T-cell (primary cell): ENCODE data around the gene GPRIN3. TPM values are rescaled to one million over a fixed set of nuclear protein-coding genes. Genes with fewer than 3 reads are reported as not detected.
"Not testable (repeated sequence)": the region's sequence is repeated elsewhere in the genome, so short reads cannot be mapped to it uniquely, and the experiment has no call there.

ENCODE experiments used
- ATAC-seq, 4 experiments: fragments of 200-7000 bp in 3 of 4; fragments of 150-1000 bp in 1 of 4; cut with Tn5 transposase; replicated peaks in 1 of 4; 1 replicate in 3 of 4; 2 replicates in 1 of 4; pipeline ENCODE4 v1.10.0; 2021; ENCODE audit warnings: moderate library complexity in 3 of 4, mild to moderate bottlenecking in 2 of 4, moderate number of reproducible peaks in 1 of 4
- CTCF ChIA-PET, 2 donors: fragments of 300-600 bp; sonication (Branson Sonifier 250); formaldehyde crosslinking; loops; one replicate each; lab custom pipeline; 2022; ENCODE audit warnings: antibody characterized with exemption in 2 of 2; lab: Charles Lee
- POLR2A ChIA-PET, 2 donors: fragments of 300-600 bp; sonication (Branson Sonifier 250); formaldehyde crosslinking; loops; one replicate each; lab custom pipeline; 2022; ENCODE audit warnings: antibody characterized with exemption in 2 of 2; lab: Charles Lee
- DNase-seq, 35 experiments: peaks; one replicate each; pipeline versions ENCODE4 v3.0.0 to v3.0.0-alpha.2; 2013 to 2023
- H3K27ac ChIP-seq: one replicate; pipeline ENCODE4 v1.5.1; 2013; ENCODE audit warnings: low read length
- H3K27me3 ChIP-seq, 2 experiments: replicated peaks in 1 of 2; 1 replicate in 1 of 2; 2 replicates in 1 of 2; pipeline versions ENCODE4 v1.6.1 to v1.7.0; 2013; ENCODE audit warnings: low read length in 1 of 2, mixed read lengths in 1 of 2; ENCODE audit not compliant: control insufficient read depth in 2 of 2, insufficient read depth in 2 of 2; ENCODE audit errors: extremely low read depth in 1 of 2
- H3K36me3 ChIP-seq, 2 donors: 1 replicate in 1 of 2; 2 replicates in 1 of 2; pipeline versions ENCODE4 v1.6.1 to v1.7.0; 2013; ENCODE audit warnings: low read length in 1 of 2; ENCODE audit not compliant: control insufficient read depth in 2 of 2, insufficient read depth in 1 of 2; ENCODE audit errors: extremely low read depth in 1 of 2
- H3K4me1 ChIP-seq, 2 experiments: 1 replicate in 1 of 2; 2 replicates in 1 of 2; pipeline versions ENCODE4 v1.6.1 to v1.7.0; 2013; ENCODE audit warnings: low read length in 2 of 2, mixed read lengths in 1 of 2; ENCODE audit not compliant: insufficient read depth in 2 of 2, control insufficient read depth in 1 of 2; ENCODE audit errors: extremely low read depth in 1 of 2
- H3K4me3 ChIP-seq, 2 donors: 1 replicate in 1 of 2; 2 replicates in 1 of 2; pipeline versions ENCODE4 v1.5.1 to v1.7.0; 2013; ENCODE audit warnings: mild to moderate bottlenecking in 2 of 2, low read length in 1 of 2, moderate library complexity in 1 of 2; ENCODE audit not compliant: control insufficient read depth in 1 of 2; ENCODE audit errors: extremely low read depth in 1 of 2
- H3K9me3 ChIP-seq: 2 replicates; pipeline ENCODE4 v1.7.0; 2013
- H3K27ac Mint-ChIP-seq, 2 donors: one replicate each; pipeline ENCODE4 v1.8.0; 2020 to 2021; ENCODE audit warnings: mild to moderate bottlenecking in 2 of 2, mixed read lengths in 2 of 2
- H3K27me3 Mint-ChIP-seq, 2 donors: one replicate each; pipeline ENCODE4 v1.8.0; 2021 to 2022; ENCODE audit warnings: mixed read lengths in 2 of 2
- H3K36me3 Mint-ChIP-seq: one replicate; pipeline ENCODE4 v1.8.0; 2021; ENCODE audit warnings: mixed read lengths
- H3K4me1 Mint-ChIP-seq, 3 donors: one replicate each; pipeline ENCODE4 v1.8.0; 2020 to 2022; ENCODE audit warnings: mixed read lengths in 3 of 3, mild to moderate bottlenecking in 1 of 3
- H3K4me3 Mint-ChIP-seq, 3 donors: one replicate each; pipeline ENCODE4 v1.8.0; 2020 to 2022; ENCODE audit warnings: mild to moderate bottlenecking in 3 of 3, mixed read lengths in 3 of 3, moderate library complexity in 3 of 3
- H3K9me3 Mint-ChIP-seq, 3 donors: one replicate each; pipeline ENCODE4 v1.8.0; 2020 to 2022; ENCODE audit warnings: mixed read lengths in 3 of 3
- WGBS: methylation state at CpG from one replicate; pipeline ENCODE4 v1.1.5; 2013; ENCODE audit warnings: missing lambda C conversion rate; ENCODE audit not compliant: insufficient coverage; 5-methylcytosine and 5-hydroxymethylcytosine counted together
- total RNA-seq, 35 experiments: library from RNA in 6 of 35; stranded (reverse) in 6 of 35; fragments of 120-200 nt in 1 of 35; gene quantifications; one replicate each; pipeline versions ENCODE4 v1.2.1 to v1.2.4 and lab custom pipeline; 2013 to 2026

Gene GPRIN3
- total RNA-seq, 5 donors from 2014 or later (not counting 1 experiment from before 2014, with no cell fraction given), result 17.4 to 56.1 (median 23.0) TPM

GRCh38 chr4:89256203-89256800, 51.3 kb downstream of the GPRIN3 start:
- no peaks in the 10 kb centered on the region for H3K9me3 Mint-ChIP-seq
- POLR2A ChIA-PET, result interaction anchor here in 1 of 2 donors (0.6 kb wide), 2 partner anchors 23 to 87 kb away, joined by 3 read pairs; no protein-coding TSS in a partner anchor
- peaks cover 16 to 33% of the 10 kb centered on the region in 2 experiments for H3K4me1 ChIP-seq
- no peaks in the 10 kb centered on the region for H3K36me3 ChIP-seq
- H3K27ac ChIP-seq, result peak overlapping the region; percentile 52
- no peaks in the 10 kb centered on the region for H3K27me3 Mint-ChIP-seq
- H3K4me1 Mint-ChIP-seq, result peaks cover 91 to 92% (median 92%) of the 10 kb centered on the region in 3 donors
- WGBS, result no CpG with 5 or more reads among the region's 3 CpGs
- H3K4me3 Mint-ChIP-seq, result no peak overlapping the region
- no peaks in the 10 kb centered on the region for H3K9me3 ChIP-seq
- H3K27me3 ChIP-seq, result no peaks in the 10 kb centered on the region
- H3K27ac Mint-ChIP-seq, result peak overlapping the region; percentile 86 to 89
- CTCF ChIA-PET, result interaction anchor here (1.0 to 2.2 kb wide), 9 partner anchors 9 to 179 kb away, joined by 3 to 10 read pairs (median 5); no protein-coding TSS in a partner anchor
- H3K36me3 Mint-ChIP-seq, result peaks cover 10% of the 10 kb centered on the region
- no peak overlapping the region for H3K4me3 ChIP-seq
- ATAC-seq (peak in 1 of 4 experiments; percentile 24), DNase-seq (no peak)

- no peaks in the 10 kb centered on the region for H3K9me3 Mint-ChIP-seq
- H3K9me3 ChIP-seq, result no peaks in the 10 kb centered on the region
- H3K36me3 ChIP-seq, result peaks cover 2% of the 10 kb centered on the region in 2 donors
- WGBS, result no CpG with 5 or more reads among the region's 3 CpGs
- no peak overlapping the region for H3K4me3 ChIP-seq
- peaks cover 12% of the 10 kb centered on the region for H3K36me3 Mint-ChIP-seq
- peak overlapping the region; percentile 81 to 89 for H3K27ac Mint-ChIP-seq
- H3K27me3 ChIP-seq, result no peaks in the 10 kb centered on the region
- H3K4me1 Mint-ChIP-seq, result peaks cover 79 to 84% (median 83%) of the 10 kb centered on the region in 3 donors
- no peaks in the 10 kb centered on the region for H3K27me3 Mint-ChIP-seq
- peak overlapping the region; percentile 33 for H3K27ac ChIP-seq
- ATAC-seq (peak; percentile 50 to 62 (median 54)), DNase-seq (peak in 32 of 35 experiments; percentile 2 to 77 (median 32))
- peaks cover 14 to 26% of the 10 kb centered on the region in 2 experiments for H3K4me1 ChIP-seq
- POLR2A ChIA-PET, result interaction anchor here in 1 of 2 donors (1.0 kb wide), 1 partner anchor 44 kb away, joined by 5 read pairs; no protein-coding TSS in a partner anchor
- CTCF ChIA-PET, result interaction anchor here (0.7 to 2.6 kb wide), 20 partner anchors 9 to 180 kb away, joined by 3 to 10 read pairs (median 4); partner anchors contain the start of gene GPRIN3 (in 1 of the 2)
- peak overlapping the region in 1 of 3 donors; percentile 21 for H3K4me3 Mint-ChIP-seq
Measured at GRCh38 chr4:89254847-89255246, 52.8 kb downstream of the GPRIN3 start.

DNA sequence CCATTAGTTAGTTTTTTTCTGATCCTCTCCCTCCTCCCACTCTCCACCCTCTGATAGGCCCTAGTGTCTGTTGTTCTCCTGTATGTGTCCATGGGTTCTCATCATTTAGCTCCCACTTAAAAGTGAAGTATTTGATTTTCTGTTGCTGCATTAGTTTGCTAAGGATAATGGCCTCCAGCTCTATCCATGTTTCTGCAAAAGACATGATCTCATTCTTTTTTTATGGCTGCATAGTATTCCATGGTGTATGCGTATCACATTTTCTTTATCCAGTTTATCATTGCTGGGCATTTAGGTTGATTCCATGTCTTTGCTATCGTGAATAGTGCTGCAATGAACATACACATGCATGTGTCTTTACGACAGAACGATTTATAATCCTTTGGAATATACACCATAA, 53.3 kb downstream of the GPRIN3 start:
- H3K27ac ChIP-seq, H3K9me3 ChIP-seq, H3K4me3 ChIP-seq, H3K9me3 Mint-ChIP-seq, H3K4me3 Mint-ChIP-seq, DNase-seq, H3K27me3 ChIP-seq, H3K27me3 Mint-ChIP-seq, H3K36me3 ChIP-seq, POLR2A ChIA-PET, ATAC-seq: not testable (repeated sequence)
- 100% methylated on average over 1 of the region's 4 CpGs for WGBS
- peak overlapping the region in 1 of 2 donors; percentile 89 for H3K27ac Mint-ChIP-seq
- CTCF ChIA-PET, result interaction anchor here (0.7 to 2.6 kb wide), 14 partner anchors 20 to 181 kb away, joined by 3 to 10 read pairs (median 4); partner anchors contain the start of gene GPRIN3 (in 1 of the 2)
- peaks cover 12 to 21% of the 10 kb centered on the region in 2 experiments for H3K4me1 ChIP-seq
- H3K36me3 Mint-ChIP-seq, result peaks cover 17% of the 10 kb centered on the region
- H3K4me1 Mint-ChIP-seq, result peaks cover 76 to 84% (median 78%) of the 10 kb centered on the region in 3 donors

GRCh38 chr4:89253935-89254334, 53.7 kb downstream of the GPRIN3 start:
- H3K4me1 ChIP-seq, result peaks cover 11 to 21% of the 10 kb centered on the region in 2 experiments
- DNase-seq, result no peak
- ChIA-PET CTCF (interaction anchor here (0.7 to 2.6 kb wide), 6 partner anchors 40 to 100 kb away, joined by 3 to 9 read pairs (median 4); no protein-coding TSS in a partner anchor), POLR2A (no interaction called here)
- Mint-ChIP-seq H3K4me3 (no peak overlapping the region), H3K36me3 (peaks cover 22% of the 10 kb centered on the region), H3K27ac (peak overlapping the region; percentile 29 to 89), H3K9me3 (no peaks in the 10 kb centered on the region), H3K4me1 (peaks cover 73 to 82% (median 76%) of the 10 kb centered on the region in 3 donors), H3K27me3 (no peaks in the 10 kb centered on the region)
- no peaks in the 10 kb centered on the region for H3K9me3 ChIP-seq
- ATAC-seq, result no peak
- H3K4me3 ChIP-seq, result no peak overlapping the region
- H3K36me3 ChIP-seq, result peaks cover 6 to 12% of the 10 kb centered on the region in 2 donors
- H3K27ac ChIP-seq, result no peak overlapping the region
- H3K27me3 ChIP-seq, result no peaks in the 10 kb centered on the region
- WGBS, result no CpG with 5 or more reads among the region's 1 CpG

DNA sequence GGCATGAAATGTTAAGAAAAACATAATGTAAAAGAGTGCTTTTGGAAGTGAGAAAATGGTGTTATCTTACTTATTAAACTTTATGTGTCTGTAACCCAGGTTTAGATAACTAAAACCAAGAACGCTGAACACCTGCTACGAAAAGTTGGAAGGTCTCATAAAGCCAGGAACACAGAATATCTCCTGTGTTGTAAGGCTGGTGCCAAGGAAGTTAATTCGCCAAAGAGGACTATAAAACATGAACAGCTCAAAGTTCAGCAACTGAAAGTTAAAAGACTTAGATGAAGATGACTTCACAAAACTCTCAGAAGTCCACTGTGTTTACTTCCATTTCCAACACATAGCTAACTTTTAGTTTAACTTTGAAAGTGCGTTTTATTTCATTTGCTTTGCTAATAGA, 54.3 kb downstream of the GPRIN3 start:
- DNase-seq, result no peak
- CTCF ChIA-PET, result interaction anchor here in 1 of 2 donors (0.5 to 2.6 kb wide), 5 partner anchors 41 to 480 kb away, joined by 3 to 9 read pairs (median 3); no protein-coding TSS in a partner anchor
- ATAC-seq, result no peak
- peaks cover 6 to 18% of the 10 kb centered on the region in 2 donors for H3K36me3 ChIP-seq
- POLR2A ChIA-PET, result interaction anchor here in 1 of 2 donors (1.1 kb wide), 1 partner anchor 19 kb away, joined by 3 read pairs; no protein-coding TSS in a partner anchor
- H3K27me3 ChIP-seq, result no peaks in the 10 kb centered on the region
- H3K27ac ChIP-seq, result no peak overlapping the region
- no peak overlapping the region for H3K4me3 Mint-ChIP-seq
- H3K9me3 Mint-ChIP-seq, result no peaks in the 10 kb centered on the region
- peak overlapping the region in 1 of 2 donors; percentile 23 for H3K27ac Mint-ChIP-seq
- H3K36me3 Mint-ChIP-seq, result peaks cover 28% of the 10 kb centered on the region
- no peaks in the 10 kb centered on the region for H3K9me3 ChIP-seq
- H3K4me3 ChIP-seq, result no peak overlapping the region
- H3K27me3 Mint-ChIP-seq, result no peaks in the 10 kb centered on the region
- WGBS, result no CpG with 5 or more reads among the region's 4 CpGs
- peaks cover 67 to 75% (median 72%) of the 10 kb centered on the region in 3 donors for H3K4me1 Mint-ChIP-seq
- H3K4me1 ChIP-seq, result peaks cover 8 to 17% of the 10 kb centered on the region in 2 experiments

DNA sequence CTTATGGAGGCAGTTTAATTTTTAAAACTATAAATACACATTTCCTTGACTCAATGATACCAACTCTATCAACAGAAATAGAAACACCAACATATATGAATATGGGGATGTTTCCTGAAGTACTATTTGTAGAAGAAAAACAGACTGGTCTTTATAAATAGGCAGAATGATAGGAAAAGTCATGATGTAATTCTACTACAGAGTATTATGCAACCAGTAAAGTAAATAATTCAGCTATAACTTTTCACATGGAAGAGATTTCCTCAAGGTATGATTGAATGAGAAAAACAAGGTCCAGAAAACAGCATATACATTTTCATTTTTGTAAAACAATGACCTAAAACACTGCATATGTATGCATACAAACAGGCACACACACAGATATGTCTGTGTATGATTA, 56.2 kb downstream of the GPRIN3 start:
- no peaks in the 10 kb centered on the region for H3K27me3 ChIP-seq
- H3K27ac Mint-ChIP-seq, result no peak overlapping the region
- DNase-seq, result no peak
- H3K9me3 ChIP-seq, result no peaks in the 10 kb centered on the region
- H3K27ac ChIP-seq, result no peak overlapping the region
- H3K9me3 Mint-ChIP-seq, result no peaks in the 10 kb centered on the region
- H3K4me3 Mint-ChIP-seq, result no peak overlapping the region
- H3K4me1 ChIP-seq, result peaks cover 2 to 12% of the 10 kb centered on the region in 2 experiments
- peaks cover 41% of the 10 kb centered on the region for H3K36me3 Mint-ChIP-seq
- CTCF ChIA-PET, result interaction anchor here (0.8 to 2.5 kb wide), 8 partner anchors 9 to 166 kb away, joined by 3 to 20 read pairs (median 4); no protein-coding TSS in a partner anchor
- no peaks in the 10 kb centered on the region for H3K27me3 Mint-ChIP-seq
- H3K4me1 Mint-ChIP-seq, result peaks cover 65 to 74% (median 67%) of the 10 kb centered on the region in 3 donors
- no peak overlapping the region for H3K4me3 ChIP-seq
- H3K36me3 ChIP-seq, result peaks cover 6 to 27% of the 10 kb centered on the region in 2 donors
- ATAC-seq, result no peak
- POLR2A ChIA-PET, result interaction anchor here (0.5 to 1.3 kb wide), 5 partner anchors 19 to 130 kb away, joined by 3 to 7 read pairs (median 5); no protein-coding TSS in a partner anchor
